SKM-1 treated with dmso at 0.1 percent for 144 hours (cell line): Measurements from ENCODE around the gene AKNAD1.

Experiments
- DNase-seq: peaks from one replicate; lab custom pipeline; 2025; ENCODE audit not compliant: unreplicated experiment; lab: John Stamatoyannopoulos, UW

Gene AKNAD1

GRCh38 chr1:108856994-108857393 lies at the start of gene AKNAD1:
TSS of gene AKNAD1 (minus strand) at chr1:108857094. CDS start at chr1:108852664, 4,430 bp downstream.
- no peak for DNase-seq

- no peak for DNase-seq
Observed at GRCh38 chr1:108901106-108901505, 44.2 kb upstream of the AKNAD1 start.

- peak; percentile 49 for DNase-seq
Observed at GRCh38 chr1:108897865-108898720, 41.2 kb upstream of the AKNAD1 start.

- DNase-seq, result peak; percentile 33
Observed at GRCh38 chr1:108896146-108897145, 39.6 kb upstream of the AKNAD1 start.

- no peak for DNase-seq
Observed at GRCh38 chr1:108893141-108893530, 36.2 kb upstream of the AKNAD1 start.

- no peak for DNase-seq
Observed at GRCh38 chr1:108892356-108893140, 35.7 kb upstream of the AKNAD1 start.

GRCh38 chr1:108889706-108890384 lies 33.0 kb upstream of the AKNAD1 start:
- no peak for DNase-seq

GRCh38 chr1:108889006-108889645 lies 32.2 kb upstream of the AKNAD1 start:
- peak; percentile 45 for DNase-seq

- no peak for DNase-seq
Observed at GRCh38 chr1:108886292-108886691, 29.4 kb upstream of the AKNAD1 start.

GRCh38 chr1:108884968-108885367 lies 28.1 kb upstream of the AKNAD1 start:
- no peak for DNase-seq

- DNase-seq, result no peak
Observed at GRCh38 chr1:108882837-108883236, 25.9 kb upstream of the AKNAD1 start.

GRCh38 chr1:108881369-108881768 lies 24.5 kb upstream of the AKNAD1 start:
- no peak for DNase-seq

GRCh38 chr1:108880850-108881249 lies 24.0 kb upstream of the AKNAD1 start:
- no peak for DNase-seq

- DNase-seq, result no peak
Observed at GRCh38 chr1:108878678-108879077, 21.8 kb upstream of the AKNAD1 start.

GRCh38 chr1:108878160-108878469 lies 21.2 kb upstream of the AKNAD1 start:
- DNase-seq, result no peak

GRCh38 chr1:108877348-108878159 lies 20.7 kb upstream of the AKNAD1 start:
- DNase-seq, result no peak

GRCh38 chr1:108871050-108871724 lies 14.3 kb upstream of the AKNAD1 start:
- DNase-seq, result no peak

- no peak for DNase-seq
Observed at GRCh38 chr1:108865316-108865910, 8.5 kb upstream of the AKNAD1 start.
